ENCODE results near the gene SHD. TPM values are rescaled to one million over a fixed set of nuclear protein-coding genes. Genes with fewer than 3 reads are reported as not detected.

SHD gene
- total and polyA plus RNA-seq, 2 donors (not counting 1 experiment from before 2014, with no cell fraction given) = not detected

Other genes with a start within 250 kb of the SHD start
- 11.8 and 17.7 TPM in 2 replicates for gene ZBTB7A, start 212.4 kb upstream of the SHD start, total RNA-seq
- 4.7 and 4.9 TPM in 2 replicates for gene ZBTB7A, start 212.4 kb upstream of the SHD start, polyA plus RNA-seq
- 159 and 177 TPM in 2 replicates for gene MAP2K2, start 155.1 kb upstream of the SHD start, total RNA-seq
- gene MAP2K2, start 155.1 kb upstream of the SHD start, polyA plus RNA-seq = 61.6 and 100 TPM in 2 replicates
- 0.17 TPM in 1 of 2 replicates, not detected in the other for gene CREB3L3, start 125.6 kb upstream of the SHD start, total RNA-seq
- not detected in 2 replicates for gene CREB3L3, start 125.6 kb upstream of the SHD start, polyA plus RNA-seq
- 9.2 and 10.0 TPM in 2 replicates for gene SIRT6, start 96.7 kb upstream of the SHD start, total RNA-seq
- gene SIRT6, start 96.7 kb upstream of the SHD start, polyA plus RNA-seq = 8.8 and 11.0 TPM in 2 replicates
- gene ANKRD24, start 96.6 kb upstream of the SHD start, total RNA-seq = 2.3 and 2.6 TPM in 2 replicates
- 0.09 and 0.14 TPM in 2 replicates for gene ANKRD24, start 96.6 kb upstream of the SHD start, polyA plus RNA-seq
- not detected in 2 replicates for gene EBI3, start 49.7 kb upstream of the SHD start, total RNA-seq
- gene EBI3, start 49.7 kb upstream of the SHD start, polyA plus RNA-seq = 0.05 and 0.14 TPM in 2 replicates
- gene YJU2, start 32.2 kb upstream of the SHD start, total RNA-seq = 12.6 and 14.7 TPM in 2 replicates
- 10.7 and 16.3 TPM in 2 replicates for gene YJU2, start 32.2 kb upstream of the SHD start, polyA plus RNA-seq
- gene TMIGD2, start 23.1 kb downstream of the SHD start, total RNA-seq = not detected in 2 replicates
- not detected in 2 replicates for gene TMIGD2, start 23.1 kb downstream of the SHD start, polyA plus RNA-seq
- gene FSD1, start 25.3 kb downstream of the SHD start, total RNA-seq = 8.7 and 10.1 TPM in 2 replicates
- gene FSD1, start 25.3 kb downstream of the SHD start, polyA plus RNA-seq = 4.6 and 7.1 TPM in 2 replicates
- 4.4 and 4.8 TPM in 2 replicates for gene STAP2, start 59.6 kb downstream of the SHD start, total RNA-seq
- gene STAP2, start 59.6 kb downstream of the SHD start, polyA plus RNA-seq = 1.7 and 2.2 TPM in 2 replicates
- gene MPND, start 64.3 kb downstream of the SHD start, total RNA-seq = 6.4 and 7.1 TPM in 2 replicates
- 2.7 and 3.8 TPM in 2 replicates for gene MPND, start 64.3 kb downstream of the SHD start, polyA plus RNA-seq
- gene SH3GL1, start 121.3 kb downstream of the SHD start, total RNA-seq = 20.3 and 23.9 TPM in 2 replicates
- 44.9 and 58.7 TPM in 2 replicates for gene SH3GL1, start 121.3 kb downstream of the SHD start, polyA plus RNA-seq
- 3.9 and 5.9 TPM in 2 replicates for gene CHAF1A, start 123.4 kb downstream of the SHD start, total RNA-seq
- gene CHAF1A, start 123.4 kb downstream of the SHD start, polyA plus RNA-seq = 5.9 and 15.4 TPM in 2 replicates
- gene UBXN6, start 178.5 kb downstream of the SHD start, total RNA-seq = 98.9 and 114 TPM in 2 replicates
- 49.1 and 53.3 TPM in 2 replicates for gene UBXN6, start 178.5 kb downstream of the SHD start, polyA plus RNA-seq
- gene HDGFL2, start 193.0 kb downstream of the SHD start, total RNA-seq = 47.8 and 51.2 TPM in 2 replicates
- gene HDGFL2, start 193.0 kb downstream of the SHD start, polyA plus RNA-seq = 19.5 and 23.6 TPM in 2 replicates
- gene PLIN4, start 239.2 kb downstream of the SHD start, total RNA-seq = 2.6 and 5.3 TPM in 2 replicates
- gene PLIN4, start 239.2 kb downstream of the SHD start, polyA plus RNA-seq = 0.05 and 0.07 TPM in 2 replicates

Data from fibroblast of lung (primary cell).